ENCODE results near the gene SERPINA10. TPM values are rescaled to one million over a fixed set of nuclear protein-coding genes. Genes with fewer than 3 reads are reported as not detected.
"Not testable (repeated sequence)": the region's sequence is repeated elsewhere in the genome, so short reads cannot be mapped to it uniquely, and the experiment has no call there.

Gene SERPINA10
- total RNA-seq, 1 experiment from 2014 or later: not detected

- H3K36me3 ChIP-seq: no peaks in the 10 kb centered on the region
- H3K27ac ChIP-seq: no peak overlapping the region
- H3K4me3 ChIP-seq: no peak overlapping the region
These were observed 13.2 kb upstream of the SERPINA10 start for GRCh38 chr14:94306047-94306978.

GRCh38 chr14:94305620-94306019 lies 12.6 kb upstream of the SERPINA10 start:
- H3K4me3 ChIP-seq: no peak overlapping the region
- H3K27ac ChIP-seq: no peak overlapping the region
- H3K4me1 ChIP-seq (replicated peaks): no peaks in the 10 kb centered on the region
- H3K27me3 ChIP-seq (replicated peaks): no peaks in the 10 kb centered on the region
- peaks cover 5% of the 10 kb centered on the region for H3K9me3 ChIP-seq (replicated peaks)
- no peaks in the 10 kb centered on the region for H3K36me3 ChIP-seq
- DNase-seq (ENCODE audit: low read depth in 1 of 2, low spot score in 2 of 2): no peak

More at GRCh38 chr14:94306047-94306978, 13.2 kb upstream of the SERPINA10 start:
- Histone ChIP-seq H3K27me3 (replicated peaks) (no peaks in the 10 kb centered on the region), H3K9me3 (replicated peaks) (peaks cover 5% of the 10 kb centered on the region), H3K4me1 (replicated peaks) (no peaks in the 10 kb centered on the region)
- DNase-seq (ENCODE audit: low read depth in 1 of 2, low spot score in 2 of 2): no peak

DNA sequence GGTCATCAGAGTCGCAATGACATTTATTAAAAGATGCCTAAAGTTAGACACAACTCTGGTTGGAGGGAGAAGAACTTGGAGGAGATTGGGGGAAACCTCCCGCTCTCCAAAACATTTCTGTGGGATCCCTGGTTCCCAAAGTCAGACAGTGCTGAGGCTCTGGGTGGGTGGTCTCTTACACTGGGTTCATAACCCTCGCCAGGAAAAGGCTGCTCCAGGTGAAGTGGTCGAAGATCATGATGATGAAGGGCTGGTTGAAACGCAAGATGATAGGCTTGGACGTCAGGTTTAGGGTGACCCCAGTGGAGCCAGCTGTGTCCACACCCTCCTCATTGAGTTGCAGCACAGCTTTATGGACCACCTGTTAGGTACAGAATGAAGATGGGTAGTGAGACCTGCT lies 11.2 kb upstream of the SERPINA10 start:
- Histone ChIP-seq H3K36me3 (no peaks in the 10 kb centered on the region), H3K4me1 (replicated peaks) (no peaks in the 10 kb centered on the region), H3K9me3 (replicated peaks) (peaks cover 5% of the 10 kb centered on the region), H3K27ac (no peak overlapping the region), H3K4me3 (no peak overlapping the region), H3K27me3 (replicated peaks) (no peaks in the 10 kb centered on the region)
- no peak for DNase-seq (ENCODE audit: low read depth in 1 of 2, low spot score in 2 of 2)

DNA sequence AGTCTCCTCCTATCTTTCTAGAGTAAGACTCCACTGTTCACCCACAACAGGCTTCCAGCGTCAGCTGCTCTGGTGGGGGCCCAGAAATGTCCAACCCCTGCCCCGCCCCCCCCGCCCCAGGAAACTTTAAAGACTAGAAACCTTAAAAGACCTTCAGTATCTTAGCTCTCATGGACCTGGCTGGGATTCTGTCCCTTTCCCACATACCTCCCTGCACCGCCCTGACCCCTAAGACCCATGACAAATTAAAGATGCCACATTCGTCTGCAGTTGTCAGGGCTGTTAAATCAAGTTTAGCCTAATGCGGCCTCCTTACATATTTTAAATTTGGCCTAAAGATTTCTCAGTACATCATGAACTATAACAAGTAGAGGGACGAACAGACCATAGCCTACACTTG lies 10.0 kb upstream of the SERPINA10 start:
- Histone ChIP-seq H3K27me3 (replicated peaks) (no peaks in the 10 kb centered on the region), H3K4me3 (no peak overlapping the region), H3K4me1 (replicated peaks) (no peaks in the 10 kb centered on the region), H3K27ac (no peak overlapping the region), H3K9me3 (replicated peaks) (peaks cover 5% of the 10 kb centered on the region), H3K36me3 (no peaks in the 10 kb centered on the region)
- no peak for DNase-seq (ENCODE audit: low read depth in 1 of 2, low spot score in 2 of 2)

DNA sequence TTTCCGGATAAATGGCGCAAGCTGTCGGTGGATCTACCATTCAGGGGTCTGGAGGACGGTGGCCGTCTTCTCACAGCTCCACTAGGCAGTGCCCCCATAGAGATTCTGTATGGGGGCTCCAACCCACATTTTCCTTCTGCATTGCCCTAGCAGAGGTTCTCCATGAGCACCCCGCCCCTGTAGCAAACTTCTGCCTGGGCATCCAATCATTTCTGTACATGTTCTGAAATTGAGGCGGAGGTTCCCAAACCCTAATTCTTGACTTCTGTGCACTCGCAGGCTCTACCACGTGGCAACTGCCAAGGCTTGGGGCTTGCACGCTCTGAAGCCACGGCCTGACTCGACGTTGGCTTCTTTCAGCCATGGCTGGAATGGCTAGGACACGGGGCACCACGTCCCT lies 5.1 kb upstream of the SERPINA10 start:
- H3K27me3 ChIP-seq (replicated peaks): no peaks in the 10 kb centered on the region
- no peak for DNase-seq (ENCODE audit: low read depth in 1 of 2, low spot score in 2 of 2)
- no peaks in the 10 kb centered on the region for H3K9me3 ChIP-seq (replicated peaks)
- no peak overlapping the region for H3K27ac ChIP-seq
- no peaks in the 10 kb centered on the region for H3K36me3 ChIP-seq
- H3K4me3 ChIP-seq: no peak overlapping the region
- no peaks in the 10 kb centered on the region for H3K4me1 ChIP-seq (replicated peaks)

DNA sequence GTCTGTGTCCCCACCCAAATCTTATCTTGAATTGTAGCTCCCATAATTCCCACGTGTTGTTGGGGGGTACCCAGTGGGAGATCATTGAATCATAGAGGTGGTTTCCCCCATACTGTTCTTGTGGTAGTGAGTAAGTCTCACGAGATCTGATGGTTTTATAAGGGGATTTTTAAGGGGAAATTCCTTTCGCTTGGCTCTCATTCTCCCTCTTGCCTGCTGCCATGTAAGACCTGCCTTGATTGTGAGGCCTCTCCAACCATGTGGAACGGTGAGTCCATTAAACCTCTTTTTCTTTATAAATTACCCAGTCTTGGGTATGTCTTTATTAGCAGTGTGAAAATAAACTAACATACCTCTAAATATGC lies 3.1 kb upstream of the SERPINA10 start:
- H3K27me3 ChIP-seq (replicated peaks); H3K4me1 ChIP-seq (replicated peaks); H3K4me3 ChIP-seq; H3K36me3 ChIP-seq; DNase-seq (ENCODE audit: low read depth in 1 of 2, low spot score in 2 of 2); H3K9me3 ChIP-seq (replicated peaks); H3K27ac ChIP-seq: not testable (repeated sequence)

DNA sequence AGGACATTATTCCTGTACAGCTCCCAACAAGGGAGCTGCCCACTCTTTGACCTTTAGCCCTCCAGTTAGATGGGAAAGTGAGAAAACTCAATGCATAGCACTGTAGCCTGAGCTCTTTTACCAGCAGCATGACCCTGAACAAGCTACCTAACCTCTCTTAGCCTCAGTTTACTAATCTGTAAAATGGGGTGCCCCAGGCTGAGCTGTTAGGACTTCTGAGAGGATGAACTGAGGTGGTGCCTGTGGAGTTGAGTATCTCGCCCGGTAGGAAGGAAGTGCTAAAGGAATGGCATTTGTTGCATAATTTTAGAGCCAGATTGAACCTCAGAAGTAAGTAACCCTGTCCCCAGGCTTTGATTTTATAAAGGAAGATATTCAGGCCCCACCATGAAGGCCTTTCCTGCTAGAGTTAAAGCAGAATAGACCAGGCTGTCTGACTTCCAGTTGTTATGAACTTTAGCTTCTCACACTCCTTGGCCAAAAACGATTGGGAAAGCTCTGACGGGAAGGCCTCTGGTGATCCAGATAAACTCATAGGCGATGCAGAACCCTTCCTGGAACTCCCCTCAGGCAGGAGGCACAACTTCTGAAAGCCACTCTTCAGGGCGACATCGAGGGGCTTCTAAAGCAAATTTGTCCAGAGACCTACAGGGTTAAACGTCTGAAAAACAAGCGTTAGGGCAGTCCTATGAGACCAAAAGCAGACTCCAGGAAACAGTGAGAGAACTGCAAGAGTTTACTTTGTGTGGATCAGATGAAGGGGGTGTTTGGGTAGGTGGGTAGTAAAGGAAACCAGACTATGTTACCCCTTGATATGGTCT lies 2.5 kb upstream of the SERPINA10 start:
- no peak overlapping the region for H3K27ac ChIP-seq
- no peaks in the 10 kb centered on the region for H3K27me3 ChIP-seq (replicated peaks)
- DNase-seq (ENCODE audit: low read depth in 1 of 2, low spot score in 2 of 2): no peak
- H3K36me3 ChIP-seq: no peaks in the 10 kb centered on the region
- no peak overlapping the region for H3K4me3 ChIP-seq
- no peaks in the 10 kb centered on the region for H3K9me3 ChIP-seq (replicated peaks)
- no peaks in the 10 kb centered on the region for H3K4me1 ChIP-seq (replicated peaks)

DNA sequence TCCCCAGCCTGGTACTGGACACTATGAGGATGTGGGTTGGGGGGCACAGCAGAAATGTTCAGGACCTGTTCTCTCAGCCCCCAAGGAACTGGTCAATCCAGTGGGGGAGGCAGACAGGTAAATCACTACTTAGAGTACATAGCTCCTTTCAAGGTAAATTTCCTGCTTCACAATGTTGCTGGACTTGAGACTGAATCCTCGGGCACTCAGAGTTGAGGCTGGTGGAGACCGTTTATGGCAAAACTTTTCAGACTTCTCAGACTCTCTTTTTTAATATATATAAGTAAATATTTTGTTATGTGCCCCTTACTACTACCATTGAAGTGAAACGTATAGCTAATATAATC lies 483 bp upstream of the SERPINA10 start:
- H3K4me3 ChIP-seq: no peak overlapping the region
- no peaks in the 10 kb centered on the region for H3K36me3 ChIP-seq
- no peaks in the 10 kb centered on the region for H3K4me1 ChIP-seq (replicated peaks)
- no peaks in the 10 kb centered on the region for H3K9me3 ChIP-seq (replicated peaks)
- no peak for DNase-seq (ENCODE audit: low read depth in 1 of 2, low spot score in 2 of 2)
- no peak overlapping the region for H3K27ac ChIP-seq
- no peaks in the 10 kb centered on the region for H3K27me3 ChIP-seq (replicated peaks)

GRCh38 chr14:94292526-94292871 lies 569 bp downstream of the SERPINA10 start:
- no peak for DNase-seq (ENCODE audit: low read depth in 1 of 2, low spot score in 2 of 2)
- Histone ChIP-seq H3K27ac (no peak overlapping the region), H3K36me3 (no peaks in the 10 kb centered on the region)

GRCh38 chr14:94291906-94292525 lies 1.1 kb downstream of the SERPINA10 start:
- DNase-seq (ENCODE audit: low read depth in 1 of 2, low spot score in 2 of 2): no peak
- Histone ChIP-seq H3K4me3 (no peak overlapping the region), H3K9me3 (replicated peaks) (no peaks in the 10 kb centered on the region), H3K27ac (no peak overlapping the region), H3K4me1 (replicated peaks) (no peaks in the 10 kb centered on the region), H3K36me3 (no peaks in the 10 kb centered on the region), H3K27me3 (replicated peaks) (no peaks in the 10 kb centered on the region)

More at GRCh38 chr14:94292526-94292871, 569 bp downstream of the SERPINA10 start:
- Histone ChIP-seq H3K4me3 (no peak overlapping the region), H3K9me3 (replicated peaks) (no peaks in the 10 kb centered on the region), H3K27me3 (replicated peaks) (no peaks in the 10 kb centered on the region), H3K4me1 (replicated peaks) (no peaks in the 10 kb centered on the region)

- Histone ChIP-seq H3K4me1 (replicated peaks) (peaks cover under 1% of the 10 kb centered on the region; the same call in 1 of the 2 replicates), H3K4me3 (no peak overlapping the region), H3K27me3 (replicated peaks) (no peaks in the 10 kb centered on the region), H3K9me3 (replicated peaks) (no peaks in the 10 kb centered on the region), H3K36me3 (no peaks in the 10 kb centered on the region), H3K27ac (no peak overlapping the region)
- DNase-seq (ENCODE audit: low read depth in 1 of 2, low spot score in 2 of 2): no peak
These were observed 1.7 kb downstream of the SERPINA10 start for GRCh38 chr14:94291159-94291905.

DNA sequence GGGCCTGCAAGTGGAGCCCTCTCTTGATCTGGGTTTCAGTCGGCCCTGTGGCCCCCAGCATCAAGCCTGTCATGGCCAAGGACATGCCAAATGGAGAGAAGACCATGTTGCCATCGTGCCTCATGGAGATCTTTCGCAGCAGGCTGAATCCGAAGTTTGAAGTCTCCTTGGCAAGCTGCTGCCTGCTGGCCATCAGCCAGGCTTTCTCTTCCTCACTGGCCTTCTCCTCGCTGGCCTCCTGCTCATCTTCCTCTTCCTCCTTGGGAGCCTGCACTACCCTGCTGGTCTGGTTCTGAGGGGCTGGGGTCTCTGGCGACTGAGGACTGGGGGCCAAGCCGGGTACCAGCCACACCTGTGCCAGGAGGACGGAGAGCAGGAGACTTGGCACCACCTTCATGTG lies 2.9 kb downstream of the SERPINA10 start:
- Histone ChIP-seq H3K27ac (no peak overlapping the region), H3K4me1 (replicated peaks) (peaks cover 5% of the 10 kb centered on the region), H3K36me3 (no peaks in the 10 kb centered on the region), H3K27me3 (replicated peaks) (no peaks in the 10 kb centered on the region), H3K4me3 (no peak overlapping the region), H3K9me3 (replicated peaks) (no peaks in the 10 kb centered on the region)
- no peak for DNase-seq (ENCODE audit: low read depth in 1 of 2, low spot score in 2 of 2)

- no peaks in the 10 kb centered on the region for H3K36me3 ChIP-seq
- H3K4me3 ChIP-seq: no peak overlapping the region
- H3K9me3 ChIP-seq (replicated peaks): no peaks in the 10 kb centered on the region
- no peaks in the 10 kb centered on the region for H3K27me3 ChIP-seq (replicated peaks)
- DNase-seq (ENCODE audit: low read depth in 1 of 2, low spot score in 2 of 2): no peak
- peaks cover 11% of the 10 kb centered on the region for H3K4me1 ChIP-seq (replicated peaks)
- H3K27ac ChIP-seq: no peak overlapping the region
These were observed 4.2 kb downstream of the SERPINA10 start for GRCh38 chr14:94288610-94289465.

Measured in SJSA1 (cell line).